HG03139 (cell line): Measurements from ENCODE around the gene COL23A1.

Experiments
- ATAC-seq: cut with Tn5 transposase; IDR thresholded peaks from one replicate; pipeline ENCODE4 v1.9.1; 2021; ENCODE audit not compliant: unreplicated experiment

Gene COL23A1

DNA sequence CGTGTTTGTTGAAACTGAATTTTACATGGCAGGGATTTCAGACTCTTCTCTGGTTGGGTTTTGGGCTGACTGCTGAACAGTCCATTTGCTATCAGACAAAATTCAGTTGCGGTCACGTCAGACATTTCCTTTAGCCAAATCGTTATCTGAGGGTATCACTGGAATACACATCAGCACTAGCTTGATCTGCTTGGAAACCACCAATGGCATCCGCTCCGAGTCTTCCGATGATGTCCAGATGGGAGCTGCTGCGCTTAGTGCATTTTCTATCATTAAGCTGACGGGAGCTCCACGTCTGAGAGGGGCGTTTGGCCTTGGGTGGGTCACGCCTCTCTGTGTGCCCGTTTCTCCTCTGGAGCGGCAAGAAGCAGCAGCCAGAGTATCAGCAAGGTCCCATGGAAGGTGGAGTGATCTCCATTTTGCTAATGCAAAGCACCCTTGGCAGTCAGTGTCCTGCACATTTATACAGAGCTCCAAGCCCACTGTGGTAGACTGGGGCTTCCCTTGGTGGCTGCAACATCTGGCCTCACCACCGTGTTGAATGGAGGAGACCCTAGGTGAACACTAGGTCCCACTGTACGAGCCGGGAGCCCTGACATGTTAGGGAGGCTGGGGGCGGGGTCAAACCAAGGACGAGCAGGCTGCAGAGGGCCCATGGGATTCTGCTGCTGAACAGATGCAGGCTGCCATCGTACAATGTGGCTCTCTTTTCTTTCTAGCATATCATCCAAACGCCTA is 223.0 kb downstream of the COL23A1 start:
- no peak for ATAC-seq

DNA sequence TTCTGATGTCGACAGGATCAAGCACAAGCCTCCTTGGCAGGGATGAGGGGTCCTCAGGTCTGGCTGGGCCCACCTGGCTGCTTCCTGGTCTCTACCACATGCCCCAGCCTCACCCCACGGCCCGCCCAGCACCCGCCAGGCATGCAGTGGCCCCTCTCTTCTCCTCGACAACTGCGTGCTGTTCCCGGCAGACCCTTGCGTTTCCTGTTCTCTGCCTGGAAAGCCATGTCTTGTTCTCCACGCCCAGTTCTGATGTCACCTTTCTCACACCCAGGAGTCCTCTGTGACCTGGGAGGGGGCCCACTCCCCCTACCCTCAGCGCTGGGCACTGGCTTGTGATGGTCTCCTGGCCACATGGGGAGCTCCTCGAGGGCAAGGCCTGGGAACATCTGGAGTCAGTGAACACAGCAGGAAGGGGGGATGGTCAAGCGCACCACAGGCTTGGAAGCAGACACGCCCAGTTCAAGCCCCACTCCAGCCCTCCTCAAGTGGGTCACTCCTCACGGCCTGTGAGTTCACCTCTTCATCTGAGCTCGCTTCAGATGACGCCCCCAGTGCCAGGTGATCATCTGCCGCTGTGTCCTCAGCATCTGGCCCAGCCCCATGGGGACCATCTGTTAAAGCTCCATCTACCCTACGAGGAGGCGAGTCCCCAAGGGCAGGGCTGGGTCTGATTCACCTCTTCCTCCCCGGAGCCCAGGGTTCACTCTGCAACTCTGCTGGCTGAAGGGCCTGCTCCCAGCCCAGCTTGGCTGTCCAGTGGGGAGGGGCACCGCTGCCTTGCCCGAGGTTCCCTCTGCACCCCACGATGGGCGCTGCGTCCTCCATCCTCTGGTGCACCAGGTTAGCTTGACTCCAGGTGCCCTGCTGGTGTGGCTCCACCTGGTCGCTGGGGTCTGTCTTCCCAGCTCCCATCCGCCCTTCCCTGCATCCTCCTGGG is 224.4 kb downstream of the COL23A1 start:
- ATAC-seq: no peak

DNA sequence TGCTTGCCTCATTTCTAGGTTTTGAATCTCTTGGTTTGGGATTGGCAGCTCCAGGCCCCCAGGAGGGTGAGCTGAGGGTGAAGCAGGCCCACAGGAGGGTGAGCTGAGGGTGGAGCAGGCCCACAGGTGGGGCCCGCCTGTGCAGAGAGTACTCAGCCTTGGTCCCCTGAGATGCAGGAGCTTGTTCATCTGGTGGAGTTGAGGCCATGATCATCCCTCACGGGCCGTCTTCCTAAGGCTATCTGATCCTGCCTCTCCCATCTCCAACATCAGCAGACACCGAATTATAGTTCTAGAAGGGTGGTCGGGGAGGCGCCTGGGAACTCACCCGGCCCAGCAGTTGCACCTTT is 225.9 kb downstream of the COL23A1 start:
- ATAC-seq: no peak

DNA sequence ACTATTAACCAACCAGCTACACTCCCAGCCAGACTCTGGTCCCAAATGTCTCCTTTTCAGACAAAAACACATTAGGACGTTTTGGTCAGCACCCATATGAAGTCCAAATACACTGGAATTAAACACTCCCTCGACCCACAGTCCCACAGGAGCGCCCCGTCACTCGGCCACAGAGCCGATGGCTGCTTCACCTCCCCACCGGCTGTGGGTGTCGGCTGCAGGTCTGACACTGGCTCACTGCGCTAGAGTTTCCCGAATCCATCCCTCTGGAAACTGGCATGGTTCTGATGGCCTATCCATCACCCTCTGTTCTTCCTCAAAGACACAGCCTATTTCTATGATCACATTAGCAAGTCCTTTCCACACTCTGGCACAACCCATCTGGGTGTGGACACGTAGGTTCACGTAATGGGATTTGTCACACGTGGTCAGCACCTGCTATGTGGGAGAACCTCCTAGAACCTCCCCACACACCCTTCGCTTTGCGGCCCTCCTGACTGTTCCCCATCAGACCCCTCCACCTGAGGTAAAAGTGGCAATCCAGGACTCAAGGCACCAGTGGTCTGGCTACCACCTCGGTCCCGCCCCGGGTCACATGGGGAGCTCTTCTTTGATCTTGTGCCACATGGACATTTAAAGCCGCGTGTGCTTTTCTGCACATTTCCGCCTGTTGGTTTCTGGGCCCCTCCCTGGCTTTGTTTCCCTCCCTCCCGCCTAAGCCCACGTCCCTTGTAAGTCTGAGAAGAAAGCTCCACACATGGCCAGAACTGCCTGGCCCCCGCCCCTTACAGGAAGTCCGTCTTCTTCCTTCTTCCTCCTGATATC is 226.5 kb downstream of the COL23A1 start:
- ATAC-seq: no peak

DNA sequence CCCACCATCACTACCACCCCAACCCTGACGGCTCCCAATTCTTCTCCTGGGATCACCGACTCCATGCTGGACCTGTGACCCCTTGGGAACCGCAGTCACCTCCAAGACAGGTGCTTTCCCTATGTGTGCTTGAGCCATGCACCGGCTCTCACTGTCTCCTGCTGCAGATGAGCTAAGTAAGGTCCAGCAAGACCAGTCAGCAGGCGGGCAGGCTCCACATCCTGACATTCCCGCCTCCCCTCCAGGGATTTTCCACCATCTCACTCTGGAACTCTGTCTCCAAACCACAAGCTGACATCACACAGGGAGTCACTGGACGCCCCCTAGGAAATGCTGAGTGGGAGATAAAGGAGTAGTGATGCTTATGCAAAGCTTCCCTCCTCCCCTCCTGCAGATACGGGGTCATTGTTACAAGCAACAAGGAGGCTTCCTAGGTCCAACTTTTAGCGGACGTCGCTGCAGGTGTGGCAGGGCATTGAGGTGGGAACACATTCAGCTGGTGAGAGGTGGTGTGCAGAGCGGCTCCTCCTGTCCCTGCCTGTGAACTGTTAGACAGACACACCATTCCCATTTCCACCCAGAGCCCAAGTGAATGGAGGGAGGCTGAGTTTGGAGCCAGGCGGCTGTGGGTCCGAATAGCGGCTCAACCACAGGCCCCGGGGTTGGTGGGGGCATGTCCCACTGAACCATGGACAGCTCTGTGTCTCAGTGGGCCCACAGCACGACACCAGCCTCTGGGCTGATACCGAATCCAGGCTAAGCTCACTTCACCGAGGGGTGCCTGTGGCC is 228.3 kb downstream of the COL23A1 start:
- ATAC-seq: no peak

DNA sequence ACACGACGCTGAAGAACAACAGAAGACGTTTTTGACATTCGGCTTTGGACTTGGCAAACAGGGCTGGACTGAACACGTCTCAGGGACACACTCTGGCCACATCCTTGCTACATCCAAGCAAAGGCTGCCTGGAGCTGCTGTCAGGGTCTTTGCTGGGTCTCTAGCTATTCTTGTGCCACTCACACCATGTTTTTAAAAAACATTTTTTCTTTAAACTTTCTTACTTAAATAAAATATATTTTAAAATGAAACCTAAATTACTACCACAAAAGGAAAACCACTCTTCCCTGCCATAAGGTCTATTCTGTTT is 229.3 kb downstream of the COL23A1 start:
- ATAC-seq: no peak

DNA sequence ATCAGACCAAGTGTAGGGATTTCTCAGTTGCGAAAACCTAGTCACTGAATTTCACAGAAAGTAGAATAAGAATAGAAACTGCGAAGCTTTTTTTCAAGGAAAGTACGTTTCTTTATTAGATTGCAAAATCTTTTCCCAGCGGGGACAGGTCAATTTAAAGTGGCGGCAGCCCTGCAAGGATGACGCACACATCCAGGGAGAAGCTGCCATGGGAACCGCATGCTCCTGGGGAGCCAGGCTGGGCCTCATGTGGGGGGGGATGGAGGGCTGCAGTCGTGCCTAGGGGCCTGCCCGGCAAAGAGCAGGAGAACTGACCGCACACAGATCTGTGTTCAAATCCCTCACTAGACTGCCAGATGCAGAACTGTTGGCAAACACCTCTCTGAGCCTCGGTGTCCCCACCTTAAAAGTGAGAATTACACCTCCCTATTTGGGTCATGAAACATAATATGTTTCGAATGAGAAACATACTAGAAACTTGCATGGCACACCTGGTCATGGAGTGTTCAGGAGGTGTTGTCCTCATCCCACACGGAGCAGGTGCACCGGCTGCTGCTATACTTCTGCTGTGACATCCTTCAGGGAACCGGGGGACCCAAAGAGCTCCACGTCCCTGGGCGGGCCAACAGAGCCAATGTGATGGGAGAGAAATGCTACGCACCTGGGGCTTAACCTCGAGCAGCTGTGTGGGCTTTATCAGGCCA is 229.8 kb downstream of the COL23A1 start:
- no peak for ATAC-seq

DNA sequence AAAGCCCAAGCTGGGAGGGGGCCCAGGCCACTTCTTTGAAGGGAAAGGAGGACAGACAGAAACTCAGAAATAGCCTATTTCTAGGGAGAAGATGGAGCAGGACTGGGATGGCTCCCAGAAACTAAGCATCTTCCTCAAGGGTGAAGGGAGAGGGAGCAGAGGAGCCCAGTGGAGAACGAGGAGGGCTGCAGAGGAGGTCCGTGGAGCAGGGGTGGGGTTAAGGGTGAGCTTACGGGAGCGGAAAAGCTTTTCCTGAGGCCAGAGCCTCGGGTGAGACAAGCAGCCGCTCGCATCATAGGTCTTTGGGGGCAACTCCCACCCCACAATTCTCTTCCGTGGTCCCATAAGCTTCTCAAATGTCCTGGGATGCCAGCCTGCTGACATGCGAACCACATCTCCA is 230.5 kb downstream of the COL23A1 start:
- no peak for ATAC-seq

DNA sequence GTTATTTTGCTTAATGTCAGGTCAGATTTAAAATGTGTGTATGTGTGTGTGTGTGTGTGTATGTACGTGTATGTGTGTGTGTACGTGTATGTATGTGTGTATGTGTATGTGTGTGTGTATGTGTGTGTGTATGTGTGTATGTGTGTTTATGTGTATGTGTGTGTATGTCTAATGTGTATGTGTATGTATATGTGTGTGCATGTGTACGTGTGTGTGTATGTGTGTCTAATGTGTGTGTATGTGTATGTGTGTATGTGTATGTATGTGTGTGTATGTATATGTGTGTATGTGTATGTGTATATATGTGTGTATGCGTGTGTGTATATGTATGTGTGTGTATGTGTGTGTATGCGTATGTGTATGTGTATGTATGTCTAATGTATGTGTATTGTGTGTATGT is 232.5 kb downstream of the COL23A1 start:
- no peak for ATAC-seq

DNA sequence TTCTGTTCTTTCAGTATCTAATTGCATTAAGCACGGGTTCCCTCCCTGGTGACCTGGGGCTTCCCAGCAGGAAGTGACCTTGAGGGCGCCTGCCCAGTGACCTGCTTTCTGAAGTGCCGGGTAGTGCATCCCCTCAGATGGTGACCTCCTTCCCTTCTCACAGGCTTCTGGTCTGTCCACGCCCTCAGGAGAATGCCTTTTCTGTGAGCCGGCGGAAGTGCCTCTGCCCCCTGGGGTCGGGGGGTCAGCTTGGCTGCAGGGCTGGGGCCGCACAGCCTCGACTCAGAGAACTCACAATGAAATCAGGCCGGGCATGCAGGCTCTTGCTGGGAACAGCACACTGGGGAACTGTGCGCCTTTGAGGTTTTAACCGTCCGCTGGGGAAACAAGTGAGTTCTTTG is 233.1 kb downstream of the COL23A1 start:
- ATAC-seq: no peak

DNA sequence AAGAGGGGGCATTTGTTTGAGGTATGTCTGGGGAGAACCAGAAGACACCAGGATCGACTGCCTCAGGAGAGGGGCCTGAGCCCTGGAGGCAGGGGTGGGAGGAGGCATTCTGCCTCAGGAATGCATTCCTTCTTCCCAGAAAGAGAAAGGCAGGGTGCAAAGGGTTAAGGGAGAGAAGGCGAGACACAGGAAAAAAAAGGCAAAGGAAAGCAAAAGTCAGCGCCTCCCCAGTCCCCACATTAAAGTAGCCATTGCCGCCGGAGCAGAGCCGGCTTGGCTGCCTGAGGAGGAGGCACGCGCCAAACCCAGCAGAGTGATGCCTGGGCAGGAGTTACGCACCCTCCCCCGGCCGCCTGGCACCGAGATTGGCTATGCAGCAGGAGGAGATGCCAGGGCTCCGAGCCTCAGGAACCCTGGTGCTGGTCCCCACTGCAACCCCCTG is 233.7 kb downstream of the COL23A1 start:
- ATAC-seq: no peak

DNA sequence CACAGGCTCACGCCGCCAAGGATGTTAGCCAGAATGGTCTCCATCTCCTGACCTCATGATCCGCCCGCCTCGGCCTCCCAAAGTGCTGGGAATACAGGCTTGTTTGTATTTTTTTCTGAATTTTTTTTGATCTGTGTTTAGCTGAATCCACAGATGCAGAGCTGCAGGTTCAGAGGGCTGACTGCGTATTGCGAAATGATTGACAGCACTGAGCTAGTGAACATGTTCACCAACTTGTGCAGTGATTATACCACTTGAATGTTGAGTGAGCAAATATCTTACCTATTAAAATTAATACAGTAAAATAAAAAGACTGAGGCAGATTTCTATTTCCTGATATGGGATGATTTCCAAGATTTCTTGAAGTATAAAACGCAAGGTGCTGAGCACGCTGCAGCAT is 234.5 kb downstream of the COL23A1 start:
- ATAC-seq: no peak

DNA sequence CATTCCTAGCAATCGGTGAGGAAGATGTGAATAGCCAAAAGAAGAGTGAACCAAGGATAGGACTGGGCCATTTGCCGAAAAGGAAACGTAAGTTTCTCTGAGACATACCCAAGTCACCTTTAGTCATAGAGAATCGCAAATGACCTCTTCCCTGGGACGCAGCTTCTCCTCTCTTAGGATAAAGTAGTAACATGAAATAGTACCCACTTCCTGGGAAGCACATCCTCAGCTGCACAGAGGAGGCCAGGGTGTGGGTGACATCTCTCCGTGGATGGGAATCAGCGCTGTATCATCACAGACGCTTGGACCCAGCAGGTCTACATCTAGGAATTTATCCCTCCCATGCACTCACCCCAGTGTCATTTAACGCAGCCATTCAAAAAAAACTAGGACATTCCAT is 236.7 kb downstream of the COL23A1 start:
- no peak for ATAC-seq

DNA sequence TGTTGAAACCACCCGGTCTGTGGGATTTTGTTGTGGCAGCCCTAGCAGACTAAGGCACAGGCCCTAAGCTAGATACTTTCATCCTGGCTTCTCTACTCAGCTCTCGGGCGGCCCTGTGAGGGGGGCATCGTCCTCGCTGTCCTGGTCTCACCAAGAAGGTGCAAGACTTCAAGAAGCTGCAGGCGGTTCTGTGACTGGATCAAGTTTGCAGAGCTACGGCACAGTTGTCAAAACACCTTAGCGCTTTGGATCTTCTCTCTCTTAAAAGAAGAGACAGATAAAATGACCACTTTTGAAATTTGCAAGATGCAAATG is 238.2 kb downstream of the COL23A1 start:
- no peak for ATAC-seq

DNA sequence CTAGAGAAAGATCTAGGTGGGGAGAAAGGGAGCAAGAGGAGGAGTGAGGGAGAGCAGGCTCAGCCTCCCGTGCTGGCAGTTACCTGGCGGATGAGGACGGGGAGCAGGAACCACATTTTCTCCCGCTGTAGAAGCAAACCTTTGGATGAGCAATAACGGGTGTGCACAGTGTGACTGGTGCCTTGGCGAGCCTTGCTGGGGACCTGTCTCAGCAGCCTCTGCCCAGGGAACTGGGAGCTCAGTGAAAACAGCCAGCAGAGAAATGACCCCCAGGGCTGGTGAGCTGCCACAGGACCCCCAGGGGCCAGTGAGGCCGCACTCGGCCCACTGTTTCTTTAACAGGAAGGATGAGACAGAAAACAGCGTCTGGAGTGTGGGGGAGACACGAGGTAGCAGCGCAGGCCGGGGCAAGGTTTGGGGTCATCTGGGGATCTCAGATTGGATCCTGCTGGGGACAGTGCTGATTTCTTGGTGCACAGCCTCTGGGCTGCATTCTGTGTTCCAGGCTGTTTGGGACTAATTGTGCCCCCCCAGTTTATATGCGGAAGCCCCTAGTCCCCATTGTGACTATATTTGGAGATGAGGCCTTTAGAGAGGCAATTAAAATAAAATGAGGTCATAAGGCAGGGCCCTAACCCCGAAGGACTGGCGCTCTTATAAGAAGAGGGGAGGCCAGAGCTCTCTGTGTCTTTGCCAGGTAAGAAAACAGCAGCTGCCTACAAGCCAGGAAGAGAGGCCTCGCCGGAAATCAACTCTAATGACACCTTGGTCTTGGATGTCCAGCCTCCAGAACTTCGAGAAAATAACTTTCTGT is 238.8 kb downstream of the COL23A1 start:
- ATAC-seq: no peak

DNA sequence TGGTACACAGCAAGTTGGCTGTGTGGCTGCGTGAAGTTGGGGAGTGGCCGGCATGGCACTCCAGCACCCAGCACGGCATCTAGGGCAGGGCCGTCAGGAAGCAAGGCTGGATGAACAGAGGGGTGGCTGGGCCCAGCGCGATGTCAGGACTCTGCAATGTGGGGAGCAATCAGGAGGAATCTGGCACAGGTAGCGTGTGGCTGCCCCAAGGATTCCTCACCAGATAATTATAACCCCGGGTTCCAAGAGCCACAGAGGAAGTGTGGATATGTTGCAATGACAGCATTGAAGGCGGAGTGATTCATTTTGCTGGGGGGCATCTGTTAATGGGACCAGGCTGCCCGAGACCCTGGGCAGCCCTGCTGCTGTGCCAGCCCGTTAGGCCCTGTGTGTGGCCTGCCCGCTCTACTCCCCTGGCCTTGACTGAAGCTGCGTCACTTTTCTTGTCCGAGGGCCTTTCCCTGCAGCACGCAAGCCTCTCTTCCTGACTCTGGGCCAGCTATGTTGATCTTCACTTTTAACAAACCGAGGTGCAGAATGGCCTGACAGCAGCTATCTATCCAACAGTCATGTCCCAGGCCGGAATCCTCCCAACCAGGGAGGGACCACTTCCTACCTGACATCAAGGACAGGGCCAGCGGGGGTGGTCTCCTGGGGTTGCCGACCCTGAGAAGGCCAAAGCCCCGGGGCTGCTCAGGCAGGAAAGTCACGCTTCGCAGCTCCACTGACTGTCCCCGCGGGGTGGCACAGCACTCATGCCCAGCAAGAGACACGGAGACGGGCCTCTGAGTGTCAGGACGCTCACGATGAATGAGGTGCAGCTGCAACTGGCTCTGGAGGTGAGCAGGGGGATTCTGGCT is 239.6 kb downstream of the COL23A1 start:
- no peak for ATAC-seq

DNA sequence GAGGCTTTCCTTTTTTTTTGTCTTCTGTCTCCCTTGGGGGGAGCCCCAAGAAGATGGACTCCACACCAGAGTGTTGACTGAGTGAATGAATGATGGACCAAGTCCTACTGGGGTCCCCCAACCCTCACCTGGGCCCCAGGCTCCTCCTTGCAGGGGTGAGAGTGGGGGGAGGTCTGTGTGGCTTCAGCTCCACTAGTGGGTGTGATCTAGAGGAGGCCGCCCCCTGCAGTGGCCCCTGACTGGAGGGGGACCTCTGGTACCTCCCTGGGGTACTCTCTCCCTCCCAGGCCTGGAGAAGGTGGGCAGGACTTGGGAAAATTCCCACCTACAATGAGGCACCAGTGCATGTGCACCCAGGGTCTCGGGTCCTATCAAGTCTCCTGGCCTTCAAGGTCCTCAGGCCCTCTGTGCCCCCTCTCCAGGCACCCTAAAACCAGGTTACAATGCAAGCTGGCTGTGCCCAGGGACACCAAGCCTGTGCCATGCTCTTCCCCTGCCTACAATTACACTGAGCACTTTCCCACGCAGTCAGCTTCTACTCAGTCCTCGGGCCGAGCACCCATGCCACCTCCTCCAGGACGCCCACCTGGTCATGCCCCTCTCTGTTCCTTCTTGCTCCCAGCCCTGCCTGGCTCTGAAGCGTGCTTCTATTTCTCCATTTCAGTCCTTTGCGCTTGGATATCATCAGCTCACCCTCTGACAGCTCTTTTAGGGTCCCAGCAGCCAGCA is 240.4 kb downstream of the COL23A1 start:
- ATAC-seq: no peak

DNA sequence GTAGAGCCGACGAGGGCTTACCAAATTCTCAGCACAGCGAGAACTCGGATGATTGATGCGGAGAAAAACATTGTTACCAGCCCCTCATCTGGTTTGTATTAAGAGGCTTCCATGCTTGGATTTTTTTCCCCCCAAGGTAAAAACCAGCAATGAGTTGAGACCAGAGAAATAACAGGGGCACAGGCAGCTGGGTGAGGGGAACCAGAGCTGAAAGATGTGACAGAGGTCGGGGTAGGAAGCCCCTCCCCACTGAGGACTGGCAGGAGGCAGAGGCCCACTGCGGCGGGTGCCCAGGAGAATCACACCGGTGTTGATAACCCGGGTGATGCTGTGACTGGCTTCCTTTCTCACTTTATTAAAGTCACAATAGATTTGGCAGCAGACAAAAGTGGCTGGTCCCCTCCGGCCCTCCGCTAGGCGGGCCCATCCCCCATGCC is 241.1 kb downstream of the COL23A1 start:
- ATAC-seq: no peak
